GM19035 (cell line): Measurements from ENCODE around the gene CLIC6.
"Not testable (repeated sequence)": the region's sequence is repeated elsewhere in the genome, so short reads cannot be mapped to it uniquely, and the experiment has no call there.

Experiments used
- ATAC-seq: cut with Tn5 transposase; IDR thresholded peaks from one replicate; pipeline ENCODE4 v1.9.1; 2021; ENCODE audit not compliant: unreplicated experiment

The CLIC6 gene

DNA sequence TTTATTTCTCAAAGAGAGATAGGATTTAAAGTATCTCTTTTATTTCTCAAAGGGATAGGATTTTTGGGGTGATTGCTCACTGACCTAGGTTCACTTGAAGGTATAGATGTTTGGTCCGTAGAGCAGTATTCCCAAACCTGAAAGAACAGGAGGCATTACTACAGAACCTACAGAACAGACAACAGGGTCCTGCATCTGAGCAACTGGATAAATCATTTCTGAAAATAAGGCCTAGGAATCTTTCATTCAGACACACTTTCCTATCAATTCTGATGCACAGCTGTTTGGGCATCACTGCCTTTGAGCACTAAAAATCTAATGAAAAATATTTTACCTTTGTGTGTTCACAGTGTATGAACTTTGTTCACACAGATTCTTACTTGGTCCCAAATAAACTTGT lies 17.2 kb upstream of the CLIC6 start:
- ATAC-seq = no peak

GRCh38 chr21:34653522-34653921 lies 15.3 kb upstream of the CLIC6 start:
- no peak for ATAC-seq

DNA sequence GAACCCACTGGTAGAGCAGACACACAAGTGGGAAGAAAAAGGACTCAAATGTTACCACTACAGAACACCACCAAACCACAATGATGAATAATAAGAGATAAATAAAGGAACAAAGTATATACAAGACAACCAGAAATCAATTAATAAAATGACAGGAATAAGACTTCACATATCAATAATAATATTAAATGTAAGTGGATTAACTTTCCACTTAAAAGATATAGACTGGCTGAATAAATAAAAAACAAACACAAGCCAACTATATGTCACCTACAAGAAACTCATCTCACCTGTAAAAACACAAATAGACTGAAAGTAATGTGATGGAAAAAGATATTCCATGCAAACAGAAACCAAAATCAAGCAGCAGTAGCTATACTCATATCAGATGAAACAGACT lies 6.9 kb upstream of the CLIC6 start:
- no peak for ATAC-seq

GRCh38 chr21:34667761-34668160 lies 1.0 kb upstream of the CLIC6 start:
- no peak for ATAC-seq

- no peak for ATAC-seq
Measured at GRCh38 chr21:34669149-34669879, 520 bp downstream of the CLIC6 start.

GRCh38 chr21:34669880-34670219 lies 1.1 kb downstream of the CLIC6 start:
- not testable (repeated sequence) for ATAC-seq

DNA sequence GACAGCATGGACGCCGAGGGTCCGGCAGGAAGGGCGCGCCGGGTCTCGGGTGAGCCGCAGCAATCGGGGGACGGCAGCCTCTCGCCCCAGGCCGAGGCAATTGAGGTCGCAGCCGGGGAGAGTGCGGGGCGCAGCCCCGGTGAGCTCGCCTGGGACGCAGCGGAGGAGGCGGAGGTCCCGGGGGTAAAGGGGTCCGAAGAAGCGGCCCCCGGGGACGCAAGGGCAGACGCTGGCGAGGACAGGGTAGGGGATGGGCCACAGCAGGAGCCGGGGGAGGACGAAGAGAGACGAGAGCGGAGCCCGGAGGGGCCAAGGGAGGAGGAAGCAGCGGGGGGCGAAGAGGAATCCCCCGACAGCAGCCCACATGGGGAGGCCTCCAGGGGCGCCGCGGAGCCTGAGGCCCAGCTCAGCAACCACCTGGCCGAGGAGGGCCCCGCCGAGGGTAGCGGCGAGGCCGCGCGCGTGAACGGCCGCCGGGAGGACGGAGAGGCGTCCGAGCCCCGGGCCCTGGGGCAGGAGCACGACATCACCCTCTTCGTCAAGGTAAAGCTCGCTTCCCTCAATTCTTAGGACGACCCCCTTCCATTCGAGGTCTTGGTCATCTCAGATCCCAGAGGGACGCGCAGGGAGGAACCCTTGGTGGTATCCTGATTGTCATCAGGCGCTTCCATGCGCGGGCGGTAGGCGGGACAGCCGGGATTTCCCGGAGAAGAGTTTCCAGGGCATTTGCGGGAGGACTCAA lies 1.6 kb downstream of the CLIC6 start:
- ATAC-seq = no peak

- ATAC-seq = no peak
Measured at GRCh38 chr21:34670962-34671348, 2.2 kb downstream of the CLIC6 start.

DNA sequence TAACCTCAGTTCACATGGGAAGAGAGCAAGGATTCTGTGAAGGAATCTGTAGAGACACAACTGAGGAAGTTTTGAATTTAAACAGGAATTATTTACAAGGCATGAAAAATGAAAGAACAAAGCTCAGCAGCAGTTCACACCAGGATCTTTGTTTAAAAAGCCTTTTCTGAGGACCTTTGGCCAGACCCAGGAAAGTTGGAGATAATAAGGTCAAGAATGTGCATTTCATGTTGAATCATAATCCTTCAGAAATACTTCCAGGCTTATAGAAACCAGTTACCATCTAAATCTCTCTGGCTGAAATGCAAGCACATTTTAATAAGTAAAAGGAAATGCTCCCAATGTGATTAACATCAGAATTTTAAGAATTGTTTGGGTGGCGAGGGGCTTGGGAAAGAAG lies 2.7 kb downstream of the CLIC6 start:
- no peak for ATAC-seq

- no peak for ATAC-seq
Measured at GRCh38 chr21:34671891-34672290, 3.1 kb downstream of the CLIC6 start.

DNA sequence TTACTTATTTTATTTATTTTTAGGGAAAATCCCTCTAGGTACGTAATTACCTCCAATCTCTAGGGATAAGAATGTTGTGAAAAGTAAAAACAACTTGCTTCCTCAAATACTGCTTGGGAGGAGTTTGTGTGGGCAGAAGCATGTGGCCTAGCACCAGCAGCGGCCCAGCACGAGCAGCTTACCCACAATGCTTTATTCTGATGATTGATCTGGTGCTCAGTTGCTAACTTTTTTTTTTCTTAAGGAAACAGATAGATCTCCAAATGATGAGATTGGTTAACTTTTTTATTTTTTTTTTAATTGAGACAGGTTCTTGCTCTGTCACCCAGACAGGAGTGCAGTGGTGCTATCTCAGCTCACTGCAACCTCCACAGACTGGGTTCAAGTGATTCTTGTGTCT lies 4.2 kb downstream of the CLIC6 start:
- no peak for ATAC-seq

GRCh38 chr21:34674468-34674867 lies 5.7 kb downstream of the CLIC6 start:
- no peak for ATAC-seq

- no peak for ATAC-seq
Measured at GRCh38 chr21:34675871-34676270, 7.1 kb downstream of the CLIC6 start.

- ATAC-seq = no peak
Measured at GRCh38 chr21:34679051-34679450, 10.3 kb downstream of the CLIC6 start.

- no peak for ATAC-seq
Measured at GRCh38 chr21:34684174-34684876, 15.5 kb downstream of the CLIC6 start.

GRCh38 chr21:34687065-34687464 lies 18.3 kb downstream of the CLIC6 start:
- ATAC-seq = no peak

GRCh38 chr21:34687745-34688144 lies 19.0 kb downstream of the CLIC6 start:
- no peak for ATAC-seq

- no peak for ATAC-seq
Measured at GRCh38 chr21:34688145-34688544, 19.4 kb downstream of the CLIC6 start.

DNA sequence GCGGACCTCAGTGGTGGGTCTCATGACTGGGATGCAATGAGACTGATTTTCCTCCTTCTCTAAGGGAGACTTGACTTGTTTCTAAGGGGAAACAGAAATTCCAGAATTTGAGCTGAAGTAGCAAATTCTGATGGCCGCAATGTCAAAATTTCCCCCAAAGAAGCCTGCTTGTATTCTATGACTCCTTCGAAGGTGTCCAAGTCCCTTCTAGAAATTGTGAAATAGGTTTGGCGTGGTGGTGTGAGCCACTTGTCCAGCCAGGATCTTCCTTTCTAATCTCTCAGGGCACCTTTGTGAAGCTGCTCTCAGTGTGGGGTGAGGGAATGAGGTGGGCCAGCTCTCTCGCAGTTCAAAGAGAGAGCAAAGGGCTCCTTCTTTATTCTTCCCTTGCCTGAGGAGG lies 19.9 kb downstream of the CLIC6 start:
- no peak for ATAC-seq

DNA sequence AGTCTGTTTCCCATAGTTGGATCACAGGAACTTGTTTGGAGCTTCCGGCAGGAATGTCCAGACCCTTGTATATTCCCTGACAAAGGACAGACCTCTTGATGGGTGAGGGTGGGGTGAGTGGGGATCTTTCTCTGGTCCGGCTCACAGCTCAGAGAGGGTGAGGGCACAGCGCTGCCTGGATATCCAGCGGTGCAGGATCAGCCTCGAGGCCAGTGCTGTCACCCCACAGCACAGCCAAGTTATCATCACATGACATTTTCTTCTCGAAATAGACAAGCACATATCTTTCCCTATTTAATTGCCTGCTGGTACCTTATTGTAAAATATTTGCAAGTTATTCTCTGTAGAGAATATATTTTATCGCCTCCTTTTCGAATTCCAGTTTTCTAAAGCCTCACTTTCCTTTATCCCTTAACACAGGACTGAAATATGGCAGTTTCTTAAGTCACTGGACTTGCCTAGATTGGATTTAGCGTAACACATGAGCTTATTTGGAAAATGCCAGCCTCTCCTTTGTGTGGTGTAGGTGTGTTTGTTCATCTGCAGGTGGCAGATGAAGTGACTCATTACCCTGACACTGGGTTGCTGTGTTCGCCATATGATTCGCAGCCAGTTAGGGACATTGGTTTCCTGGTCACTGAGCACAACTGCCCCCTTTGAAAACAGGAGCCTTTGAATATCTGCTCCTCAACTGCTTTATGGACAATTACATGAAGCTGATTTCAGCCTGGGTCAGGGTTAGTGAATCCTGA lies 21.4 kb downstream of the CLIC6 start:
- no peak for ATAC-seq

- no peak for ATAC-seq
Measured at GRCh38 chr21:34690793-34691175, 22.0 kb downstream of the CLIC6 start.
